Measurements from ENCODE around the gene MYEOV.

MYEOV gene

GRCh38 chr11:69330330-69330729, 36.4 kb downstream of the MYEOV start:
- DNase-seq (ENCODE audit: low read depth, low spot score) = no peak
- H3K4me3 ChIP-seq (ENCODE audit: low read depth, low read length) = no peak overlapping the region
- ChIA-PET POLR2A (no interaction called here), CTCF (no interaction called here)
- TF ChIP-seq CTCF (IDR thresholded peaks at IDR 0.05; ENCODE audit: insufficient read depth, low read length, missing control alignments) = no peak

GRCh38 chr11:69333149-69333710, 39.3 kb downstream of the MYEOV start:
- ChIA-PET CTCF (interaction anchor here (0.9 to 2.3 kb wide), 4 partner anchors 16 to 232 kb away, joined by 3 to 6 read pairs (median 4); no protein-coding TSS in a partner anchor), POLR2A (interaction anchor here (1.0 kb wide), 1 partner anchor 36 kb away, joined by 3 read pairs; no protein-coding TSS in a partner anchor)
- no peak for TF ChIP-seq CTCF (IDR thresholded peaks at IDR 0.05; ENCODE audit: insufficient read depth, low read length, missing control alignments)
- H3K4me3 ChIP-seq (ENCODE audit: low read depth, low read length) = no peak overlapping the region
- no peak for DNase-seq (ENCODE audit: low read depth, low spot score)

- ChIA-PET POLR2A (interaction anchor here (1.0 kb wide), 1 partner anchor 37 kb away, joined by 3 read pairs; no protein-coding TSS in a partner anchor), CTCF (interaction anchor here (0.9 to 2.3 kb wide), 4 partner anchors 15 to 233 kb away, joined by 3 to 6 read pairs (median 4); no protein-coding TSS in a partner anchor)
- H3K4me3 ChIP-seq (ENCODE audit: low read depth, low read length) = no peak overlapping the region
- TF ChIP-seq CTCF (IDR thresholded peaks at IDR 0.05; ENCODE audit: insufficient read depth, low read length, missing control alignments) = no peak
- no peak for DNase-seq (ENCODE audit: low read depth, low spot score)
Observed at GRCh38 chr11:69333879-69334278, 39.9 kb downstream of the MYEOV start.

- no peak overlapping the region for H3K4me3 ChIP-seq (ENCODE audit: low read depth, low read length)
- DNase-seq (ENCODE audit: low read depth, low spot score) = no peak
- ChIA-PET CTCF (interaction anchor here (0.6 to 2.2 kb wide), 3 partner anchors 8 to 43 kb away, joined by 3 to 5 read pairs (median 4); no protein-coding TSS in a partner anchor), POLR2A (no interaction called here)
- no peak for TF ChIP-seq CTCF (IDR thresholded peaks at IDR 0.05; ENCODE audit: insufficient read depth, low read length, missing control alignments)
Observed at GRCh38 chr11:69335007-69335780, 41.2 kb downstream of the MYEOV start.

- POLR2A ChIA-PET = no interaction called here
- CTCF ChIA-PET = interaction anchor here (0.6 to 2.2 kb wide), 5 partner anchors 9 to 308 kb away, joined by 3 to 5 read pairs (median 3); no protein-coding TSS in a partner anchor
- DNase-seq (ENCODE audit: low read depth, low spot score) = no peak
- H3K4me3 ChIP-seq (ENCODE audit: low read depth, low read length) = no peak overlapping the region
- no peak for TF ChIP-seq CTCF (IDR thresholded peaks at IDR 0.05; ENCODE audit: insufficient read depth, low read length, missing control alignments)
Observed at GRCh38 chr11:69335781-69336405, 41.9 kb downstream of the MYEOV start.
